ENCODE data around the gene MMD2.

The MMD2 gene

GRCh38 chr7:4945949-4946348 lies 13.0 kb downstream of the MMD2 start:
- TF ChIP-seq CTCF (IDR thresholded peaks at IDR 0.05; ENCODE audit: low read depth, low read length) = no peak
- Histone ChIP-seq H3K36me3 (no peaks in the 10 kb centered on the region), H3K9me3 (no peaks in the 10 kb centered on the region), H3K4me1 (no peaks in the 10 kb centered on the region), H3K4me3 (ENCODE audit: low read depth, low read length) (no peak overlapping the region), H3K27me3 (no peaks in the 10 kb centered on the region)
- no peak for DNase-seq

DNA sequence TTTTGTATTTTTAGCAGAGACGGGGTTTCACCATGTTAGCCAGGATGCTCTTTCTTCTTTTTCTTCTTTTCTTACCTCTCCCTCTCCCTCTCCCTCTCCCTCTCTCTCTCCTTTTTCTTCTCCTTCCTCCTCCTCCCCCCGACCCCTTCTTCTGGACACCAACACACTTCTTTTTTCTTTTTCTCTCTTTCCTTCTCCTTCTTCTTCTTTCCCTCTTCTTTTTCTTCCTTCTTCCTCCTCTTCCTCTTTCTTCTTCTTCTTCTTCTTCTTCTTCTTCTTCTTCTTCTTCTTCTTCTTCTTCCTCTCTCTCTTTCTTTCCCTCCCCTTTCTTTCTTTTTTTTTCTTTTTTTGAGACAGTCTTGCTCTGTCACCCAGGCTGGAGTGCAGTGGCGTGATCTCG lies 14.0 kb downstream of the MMD2 start:
- DNase-seq = no peak
- no peak for TF ChIP-seq CTCF (IDR thresholded peaks at IDR 0.05; ENCODE audit: low read depth, low read length)

DNA sequence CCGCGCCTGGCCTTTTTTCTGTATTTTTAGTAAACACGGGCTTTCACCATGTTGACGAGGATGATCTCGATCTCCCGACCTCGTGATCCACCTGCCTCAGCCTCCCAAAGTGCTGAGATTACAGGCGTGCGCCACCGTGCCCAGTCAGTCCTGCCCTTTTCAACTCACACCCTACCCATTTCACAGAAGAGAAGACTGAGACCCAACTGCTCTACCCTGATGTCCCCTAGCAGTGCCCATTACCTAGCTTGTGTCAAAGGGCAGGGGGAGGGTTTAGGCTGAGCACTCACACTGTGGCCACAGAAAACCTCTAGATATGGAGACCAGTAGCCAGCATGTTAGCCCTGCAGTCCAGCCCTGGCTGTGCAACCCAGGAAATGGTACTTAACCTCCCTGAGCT lies 15.7 kb downstream of the MMD2 start:
- no peak overlapping the region for H3K4me3 ChIP-seq (ENCODE audit: low read depth, low read length)
- H3K27me3 ChIP-seq = no peaks in the 10 kb centered on the region
- TF ChIP-seq CTCF (IDR thresholded peaks at IDR 0.05; ENCODE audit: low read depth, low read length) = no peak
- no peak for DNase-seq
- no peaks in the 10 kb centered on the region for H3K36me3 ChIP-seq
- H3K4me1 ChIP-seq = no peaks in the 10 kb centered on the region
- no peaks in the 10 kb centered on the region for H3K9me3 ChIP-seq

More for the DNA sequence above, 14.0 kb downstream of the MMD2 start:
- no peaks in the 10 kb centered on the region for H3K36me3 ChIP-seq
- no peaks in the 10 kb centered on the region for H3K9me3 ChIP-seq
- no peak overlapping the region for H3K4me3 ChIP-seq (ENCODE audit: low read depth, low read length)
- H3K4me1 ChIP-seq = no peaks in the 10 kb centered on the region
- no peaks in the 10 kb centered on the region for H3K27me3 ChIP-seq

DNA sequence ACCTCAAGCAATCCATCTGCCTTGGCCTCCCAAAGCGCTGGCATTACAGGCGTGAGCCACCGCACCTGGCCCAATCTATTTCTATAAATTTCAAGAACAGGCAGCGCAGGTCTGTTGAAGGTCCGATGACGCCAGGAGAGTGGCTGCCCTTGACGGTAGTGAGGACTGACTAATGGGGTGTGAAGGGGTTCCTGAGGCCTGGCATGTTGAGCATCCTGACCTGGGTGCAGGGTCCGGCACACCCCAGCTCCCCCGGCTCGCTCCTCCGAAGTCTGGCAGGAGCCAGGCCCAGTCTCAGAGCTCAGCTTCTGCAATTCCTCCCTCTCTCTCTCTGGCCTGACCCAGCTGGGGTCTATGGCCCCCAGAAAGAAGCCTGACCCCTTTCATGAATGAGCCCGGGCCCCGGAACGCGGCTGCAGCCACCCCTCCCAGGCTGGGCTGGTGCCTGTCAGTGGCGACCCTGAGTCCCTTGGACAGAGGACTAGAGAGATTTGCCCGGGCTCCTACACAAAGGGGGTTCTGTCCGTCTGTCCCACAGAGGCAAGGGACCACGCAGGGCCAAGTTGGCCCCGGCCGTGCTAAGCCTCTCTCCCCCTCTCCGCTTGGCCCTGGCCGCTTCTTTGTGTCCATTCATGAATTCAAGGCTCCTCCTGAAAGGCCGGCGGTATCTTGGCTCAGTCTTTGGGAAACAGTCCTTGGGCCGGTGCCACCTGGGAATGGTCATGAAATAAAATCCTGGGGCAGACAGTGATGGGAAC lies 18.8 kb downstream of the MMD2 start:
- H3K4me3 ChIP-seq (ENCODE audit: low read depth, low read length) = no peak overlapping the region
- H3K36me3 ChIP-seq = no peaks in the 10 kb centered on the region
- H3K4me1 ChIP-seq = no peaks in the 10 kb centered on the region
- H3K9me3 ChIP-seq = no peaks in the 10 kb centered on the region
- no peak for DNase-seq
- H3K27me3 ChIP-seq = no peaks in the 10 kb centered on the region
- no peak for TF ChIP-seq CTCF (IDR thresholded peaks at IDR 0.05; ENCODE audit: low read depth, low read length)

- Histone ChIP-seq H3K36me3 (no peaks in the 10 kb centered on the region), H3K9me3 (no peaks in the 10 kb centered on the region), H3K4me1 (no peaks in the 10 kb centered on the region), H3K4me3 (ENCODE audit: low read depth, low read length) (no peak overlapping the region), H3K27me3 (no peaks in the 10 kb centered on the region)
- DNase-seq = no peak
- no peak for TF ChIP-seq CTCF (IDR thresholded peaks at IDR 0.05; ENCODE audit: low read depth, low read length)
Measured at GRCh38 chr7:4937411-4937810, 21.6 kb downstream of the MMD2 start.

- DNase-seq = no peak
- Histone ChIP-seq H3K36me3 (no peaks in the 10 kb centered on the region), H3K9me3 (no peaks in the 10 kb centered on the region), H3K27me3 (no peaks in the 10 kb centered on the region), H3K4me1 (no peaks in the 10 kb centered on the region), H3K4me3 (ENCODE audit: low read depth, low read length) (no peak overlapping the region)
- no peak for TF ChIP-seq CTCF (IDR thresholded peaks at IDR 0.05; ENCODE audit: low read depth, low read length)
Measured at GRCh38 chr7:4934419-4935025, 24.5 kb downstream of the MMD2 start.
